GM15510 (cell line): ENCODE data around the gene PSAPL1.

Experiments
- POLR2A ChIP-seq: IDR thresholded peaks from 3 replicates; pipeline ENCODE4 v1.6.1; 2011; ENCODE audit warnings: borderline replicate concordance; ENCODE audit not compliant: insufficient read length; ENCODE audit errors: extremely low read depth

The PSAPL1 gene

DNA sequence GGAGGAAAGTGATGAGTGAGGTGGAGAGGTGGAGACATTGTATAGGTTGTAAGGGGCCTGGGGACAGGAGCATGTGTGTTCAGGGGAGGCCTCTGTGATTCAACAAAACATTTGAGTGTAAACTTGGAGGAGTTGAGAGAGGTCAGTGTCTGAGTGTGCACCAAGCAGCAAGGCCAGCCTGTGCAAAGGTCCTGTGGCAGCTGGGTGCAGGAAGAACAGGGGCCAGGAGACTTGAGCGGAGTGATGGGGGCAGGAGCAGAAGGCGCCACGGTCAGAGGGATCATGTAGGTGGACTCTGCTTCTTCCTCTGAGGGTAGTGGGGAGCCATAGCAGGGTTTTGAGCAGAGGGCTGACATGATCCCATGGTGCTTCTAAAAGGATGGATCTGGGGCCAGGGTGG is 9.6 kb upstream of the PSAPL1 start:
- TF ChIP-seq POLR2A, result no peak

DNA sequence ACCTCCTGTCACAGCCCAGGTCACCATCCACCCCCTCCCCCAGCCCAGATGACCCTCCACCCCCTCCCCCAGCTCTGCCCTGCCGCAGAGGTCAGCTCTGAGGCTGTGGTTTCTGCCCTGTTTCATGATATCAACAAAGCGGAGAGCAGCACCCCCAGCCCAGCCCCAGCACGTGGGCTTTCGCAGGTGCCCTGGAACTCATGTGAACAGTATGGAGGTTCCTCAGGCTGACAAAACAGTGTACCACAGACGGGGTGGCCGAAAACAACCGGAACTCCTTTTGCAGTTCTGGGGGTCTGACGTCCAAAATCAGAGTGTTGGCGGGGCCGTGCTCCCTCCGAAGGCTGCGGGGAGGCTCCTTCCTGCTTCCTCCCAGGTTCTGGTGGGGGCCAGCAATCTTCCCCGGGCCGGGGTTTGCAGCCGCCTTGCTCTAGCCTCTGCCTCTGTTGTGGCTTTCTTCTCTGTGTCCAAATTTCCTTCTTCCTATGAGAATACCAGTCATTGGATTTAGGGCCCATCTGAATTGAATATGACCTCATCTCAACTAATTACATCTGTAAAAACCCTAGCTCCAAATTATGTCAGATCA is 7.9 kb upstream of the PSAPL1 start:
- TF ChIP-seq POLR2A, result no peak

DNA sequence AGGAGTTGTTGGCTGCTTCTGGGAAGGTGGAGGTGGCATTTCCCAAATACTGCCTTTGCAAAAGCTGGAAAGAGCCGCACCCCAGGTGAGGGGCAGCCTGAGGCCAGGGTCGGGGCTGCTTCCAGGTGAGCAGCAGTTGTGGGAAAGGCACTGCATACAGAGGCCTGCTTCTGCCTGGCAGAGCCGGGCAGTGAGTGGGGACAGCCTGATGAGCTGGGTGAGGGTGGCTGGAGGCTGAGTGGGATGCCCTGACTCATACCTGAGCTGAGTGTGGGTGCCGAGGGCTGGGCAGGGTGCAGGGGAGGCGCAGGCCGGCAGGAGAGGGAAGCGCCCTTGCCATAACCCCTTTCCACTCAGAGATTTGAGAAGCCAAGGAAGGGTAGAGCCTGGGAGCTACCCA is 6.5 kb upstream of the PSAPL1 start:
- TF ChIP-seq POLR2A, result no peak

- no peak for TF ChIP-seq POLR2A
These were observed 5.0 kb upstream of the PSAPL1 start for GRCh38 chr4:7439699-7440098.

- no peak for TF ChIP-seq POLR2A
These were observed 1.5 kb upstream of the PSAPL1 start for GRCh38 chr4:7436256-7436655.

DNA sequence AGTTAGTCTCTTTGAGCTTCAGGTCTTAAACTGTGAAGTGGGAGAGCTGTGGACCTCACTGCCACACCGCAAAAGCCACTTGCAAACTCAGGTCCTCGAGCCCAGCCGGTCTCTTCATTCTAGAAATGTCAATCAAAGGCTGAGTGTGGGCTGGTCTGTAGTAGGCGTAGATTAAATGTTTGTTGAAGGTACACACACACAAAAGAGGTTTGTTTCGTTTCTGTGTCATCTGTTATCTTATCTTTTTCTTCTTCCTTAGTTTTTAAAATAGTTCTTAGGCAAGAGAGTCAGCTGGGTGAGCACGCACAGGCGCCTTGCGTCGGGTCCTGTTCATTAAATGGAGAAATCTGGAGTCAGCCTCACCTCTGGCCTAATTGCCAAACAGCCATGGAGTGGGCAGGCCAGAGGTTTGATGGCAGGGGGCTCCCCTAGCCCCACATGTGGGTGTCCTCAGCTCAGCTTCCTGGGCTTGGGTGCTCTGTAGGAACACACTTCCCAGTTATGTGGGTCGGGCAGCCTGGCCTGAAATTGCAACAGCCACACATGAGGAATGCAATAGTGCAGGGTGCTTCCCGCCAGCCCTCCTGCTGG is 836 bp upstream of the PSAPL1 start:
- TF ChIP-seq POLR2A, result no peak

GRCh38 chr4:7434141-7434765 is 477 bp downstream of the PSAPL1 start:
- no peak for TF ChIP-seq POLR2A

- no peak for TF ChIP-seq POLR2A
These were observed 1.2 kb downstream of the PSAPL1 start for GRCh38 chr4:7433376-7434140.

- no peak for TF ChIP-seq POLR2A
These were observed 2.0 kb downstream of the PSAPL1 start for GRCh38 chr4:7432531-7433375.

DNA sequence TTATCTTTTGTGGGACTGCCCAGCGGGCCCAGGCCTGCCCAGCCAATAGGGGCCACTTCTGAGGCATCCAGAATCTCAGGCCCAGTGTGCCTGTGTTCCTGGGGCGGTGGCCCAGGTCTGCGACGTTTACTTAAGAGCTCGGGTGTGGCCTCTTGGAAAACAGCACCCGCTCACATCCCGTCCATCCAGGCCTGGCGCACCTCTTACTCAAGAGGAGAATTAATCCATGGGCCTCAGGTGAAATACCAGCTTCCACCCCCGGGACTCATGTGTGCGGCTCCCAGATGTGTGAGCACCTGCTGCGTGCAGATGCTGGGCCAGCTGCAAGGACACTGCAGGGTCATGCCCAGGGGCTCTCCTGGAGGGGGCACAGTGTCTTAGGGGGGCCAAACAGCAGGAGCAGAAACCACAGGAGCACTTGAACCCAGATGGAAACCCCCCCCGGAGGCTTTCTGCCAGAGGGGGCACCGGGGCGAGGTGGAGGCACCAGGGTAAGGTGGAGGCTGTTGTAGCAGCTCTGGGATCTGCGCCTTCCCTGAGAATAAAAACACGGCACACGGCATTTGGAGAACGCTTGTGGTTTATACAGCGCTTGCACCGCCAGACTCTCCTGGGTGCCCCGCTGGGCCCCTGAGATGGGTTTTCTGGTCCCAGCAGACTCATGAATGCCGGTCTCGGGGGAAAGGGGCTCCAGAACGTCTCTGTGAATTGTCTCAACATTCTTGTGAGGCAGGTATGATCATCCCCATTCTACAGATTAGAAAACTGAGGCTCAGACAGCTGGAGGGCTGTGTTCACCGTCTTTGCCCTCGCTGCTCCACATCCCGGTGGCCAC is 2.8 kb downstream of the PSAPL1 start:
- no peak for TF ChIP-seq POLR2A

- no peak for TF ChIP-seq POLR2A
These were observed 3.6 kb downstream of the PSAPL1 start for GRCh38 chr4:7430965-7431695.

DNA sequence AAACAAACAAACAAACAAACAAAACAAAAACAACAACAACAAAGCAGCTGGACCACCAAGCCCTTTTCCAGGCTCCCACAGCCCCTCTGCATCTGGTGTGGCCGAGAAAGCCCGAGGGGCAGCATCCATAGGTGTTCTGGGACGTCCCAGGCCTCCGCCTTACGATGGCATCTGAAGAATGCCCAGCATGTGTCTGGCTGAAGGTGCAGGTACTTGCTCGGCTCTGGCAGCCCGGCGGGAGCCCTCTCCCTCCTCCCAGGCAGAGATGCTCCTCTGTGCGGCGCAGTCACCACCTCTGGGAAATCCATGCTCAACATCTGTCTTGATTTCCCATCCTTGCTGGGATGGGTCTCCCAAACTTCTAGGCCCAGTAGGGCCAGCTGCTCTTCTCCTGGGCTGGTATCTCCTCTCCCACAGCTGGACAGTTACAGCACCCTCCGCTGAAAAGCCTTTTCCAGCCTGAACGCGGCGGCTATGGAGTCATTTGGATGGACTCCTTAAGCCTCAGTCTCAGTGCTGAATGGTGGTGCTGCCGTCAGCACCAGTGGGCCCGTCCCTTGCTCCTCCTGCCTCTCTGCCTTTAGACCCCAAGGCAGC is 4.3 kb downstream of the PSAPL1 start:
- no peak for TF ChIP-seq POLR2A

DNA sequence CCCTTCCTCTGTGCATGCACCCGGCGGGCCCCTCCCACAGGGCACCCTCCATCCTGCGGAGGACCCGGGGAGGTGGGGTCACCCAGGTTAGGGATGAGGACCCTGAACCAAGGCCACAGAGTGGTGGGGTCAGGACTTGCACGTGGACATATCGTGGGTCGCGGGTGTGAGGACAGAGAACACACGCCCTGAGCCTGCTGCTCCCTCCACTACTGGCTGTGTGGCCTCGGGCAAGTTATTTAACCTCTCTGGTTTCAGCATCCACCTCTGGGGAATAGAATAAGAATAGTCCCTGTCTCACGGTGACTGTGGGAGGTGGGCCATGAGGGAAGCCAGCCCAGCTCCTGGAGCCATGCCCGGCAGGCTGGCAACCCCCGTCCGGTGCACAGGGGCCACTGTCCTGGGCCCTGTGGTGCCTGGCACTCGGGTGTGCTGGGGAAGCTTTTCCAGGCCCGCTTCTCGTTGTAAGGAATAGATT is 5.1 kb downstream of the PSAPL1 start:
- no peak for TF ChIP-seq POLR2A

- no peak for TF ChIP-seq POLR2A
These were observed 5.7 kb downstream of the PSAPL1 start for GRCh38 chr4:7429069-7429416.
